Measurements from ENCODE around the gene RAB25. TPM values are rescaled to one million over a fixed set of nuclear protein-coding genes. Genes with fewer than 3 reads are reported as not detected.
A peak's percentile ranks its signal among the peaks of the same experiment; 100 is the strongest.

The RAB25 gene
- total RNA-seq, 1 donor from 2014 or later: not detected

GRCh38 chr1:156091610-156092009 lies 30.6 kb downstream of the RAB25 start:
- no peak for DNase-seq
- ATAC-seq (ENCODE audit: poor library complexity): no peak
- intact Hi-C loops (cut with DNase I): loop anchor here (2.0 kb wide), 1 partner anchor 133 kb away; no protein-coding TSS in a partner anchor

GRCh38 chr1:156095906-156096508 lies 35.0 kb downstream of the RAB25 start:
- intact Hi-C loops (cut with DNase I): loop anchor here (2.0 kb wide), 1 partner anchor 35 kb away; no protein-coding TSS in a partner anchor
- ATAC-seq (ENCODE audit: poor library complexity): no peak
- DNase-seq: no peak

GRCh38 chr1:156096640-156097391 lies 35.9 kb downstream of the RAB25 start:
- peak; percentile 98 for ATAC-seq (ENCODE audit: poor library complexity)
- intact Hi-C loops (cut with DNase I): loop anchor here (2.0 kb wide), 1 partner anchor 34 kb away; no protein-coding TSS in a partner anchor
- DNase-seq: peak; percentile 95

GRCh38 chr1:156097499-156098178 lies 36.7 kb downstream of the RAB25 start:
- no peak for DNase-seq
- intact Hi-C loops (cut with DNase I): loop anchor here (2.0 kb wide), 1 partner anchor 33 kb away; no protein-coding TSS in a partner anchor
- ATAC-seq (ENCODE audit: poor library complexity): no peak

GRCh38 chr1:156098784-156099183 lies 37.8 kb downstream of the RAB25 start:
- DNase-seq: no peak
- ATAC-seq (ENCODE audit: poor library complexity): no peak
- intact Hi-C loops (cut with DNase I): no loop called here

- ATAC-seq (ENCODE audit: poor library complexity) (no peak), DNase-seq (no peak)
- intact Hi-C loops (cut with DNase I): no loop called here
These were observed 38.3 kb downstream of the RAB25 start for GRCh38 chr1:156099282-156099681.

GRCh38 chr1:156100205-156100995 lies 39.4 kb downstream of the RAB25 start:
- ATAC-seq (ENCODE audit: poor library complexity): no peak
- intact Hi-C loops (cut with DNase I): no loop called here
- no peak for DNase-seq

- DNase-seq (no peak), ATAC-seq (ENCODE audit: poor library complexity) (no peak)
- intact Hi-C loops (cut with DNase I): no loop called here
These were observed 40.9 kb downstream of the RAB25 start for GRCh38 chr1:156101880-156102279.

GRCh38 chr1:156102633-156103511 lies 41.9 kb downstream of the RAB25 start:
- no peak for ATAC-seq (ENCODE audit: poor library complexity)
- intact Hi-C loops (cut with DNase I): no loop called here
- no peak for DNase-seq

- DNase-seq: no peak
- intact Hi-C loops (cut with DNase I): no loop called here
- ATAC-seq (ENCODE audit: poor library complexity): no peak
These were observed 42.6 kb downstream of the RAB25 start for GRCh38 chr1:156103521-156103947.

- peak; percentile 65 for ATAC-seq (ENCODE audit: poor library complexity)
These were observed 43.3 kb downstream of the RAB25 start for GRCh38 chr1:156104065-156104810.

GRCh38 chr1:156104861-156105832 lies 44.2 kb downstream of the RAB25 start:
- intact Hi-C loops (cut with DNase I): no loop called here
- DNase-seq (no peak), ATAC-seq (ENCODE audit: poor library complexity) (no peak)

More at GRCh38 chr1:156104065-156104810, 43.3 kb downstream of the RAB25 start:
- intact Hi-C loops (cut with DNase I): no loop called here
- DNase-seq: peak; percentile 85

- peak; percentile 45 for ATAC-seq (ENCODE audit: poor library complexity)
- intact Hi-C loops (cut with DNase I): no loop called here
- peak; percentile 61 for DNase-seq
These were observed 45.9 kb downstream of the RAB25 start for GRCh38 chr1:156106624-156107488.

GRCh38 chr1:156108057-156108456 lies 47.1 kb downstream of the RAB25 start:
- intact Hi-C loops (cut with DNase I): no loop called here

GRCh38 chr1:156108664-156109241 lies 47.8 kb downstream of the RAB25 start:
- DNase-seq: no peak
- intact Hi-C loops (cut with DNase I): no loop called here
- ATAC-seq (ENCODE audit: poor library complexity): no peak

More at GRCh38 chr1:156108057-156108456, 47.1 kb downstream of the RAB25 start:
- ATAC-seq (ENCODE audit: poor library complexity) (no peak), DNase-seq (no peak)

Measured in Right ventricle myocardium superior (tissue), 1 donor.